Measurements from ENCODE around the gene NETO1.
A peak's percentile ranks its signal among the peaks of the same experiment; 100 is the strongest.

The NETO1 gene

DNA sequence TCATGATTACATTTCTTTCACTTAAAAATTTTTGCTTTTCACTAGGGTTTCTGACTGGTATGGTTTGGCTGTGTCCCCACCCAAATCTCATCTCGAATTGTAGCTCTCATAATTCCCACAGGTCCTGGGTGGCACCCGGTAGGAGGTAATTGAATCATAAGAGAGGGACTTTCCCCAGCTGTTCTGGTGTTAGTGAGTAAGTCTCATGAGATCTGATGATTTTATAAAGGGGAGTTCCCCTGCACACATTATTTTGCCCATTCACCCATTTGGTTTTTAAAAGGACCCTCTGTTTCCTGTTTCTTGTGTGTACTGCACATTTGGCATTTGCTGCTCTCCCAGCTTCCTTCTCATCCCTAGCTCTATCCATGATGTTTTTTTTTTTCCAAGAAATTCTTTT lies 27.8 kb upstream of the NETO1 start:
- H3K27ac ChIP-seq: no peak overlapping the region
- POLR2A ChIA-PET (ENCODE audit: low non-redundant PET): no interaction called here
- CTCF ChIA-PET: no interaction called here

DNA sequence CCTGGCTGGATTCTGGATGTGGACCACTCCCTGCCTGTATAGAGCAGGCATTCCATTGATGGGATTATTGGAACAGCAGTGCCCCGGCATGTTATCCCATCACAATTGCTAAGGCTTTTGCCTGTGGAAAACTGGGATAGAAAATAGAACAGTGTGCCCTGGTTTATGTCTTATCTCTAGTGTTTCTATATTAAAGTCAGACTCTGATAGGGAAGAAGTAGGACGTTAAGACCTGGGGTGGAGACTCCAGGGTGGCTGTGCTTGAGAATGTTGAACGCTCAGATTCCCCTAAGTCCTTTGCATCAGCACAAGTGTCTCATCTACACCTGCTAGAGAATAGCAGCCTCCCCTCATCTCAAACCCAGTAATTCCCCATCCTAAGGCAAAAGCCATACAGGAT lies 10.8 kb upstream of the NETO1 start:
- POLR2A ChIA-PET (ENCODE audit: low non-redundant PET): no interaction called here
- DNase-seq (ENCODE audit: low spot score): no peak
- no peak overlapping the region for H3K27ac ChIP-seq
- TF ChIP-seq, protein P1, sequence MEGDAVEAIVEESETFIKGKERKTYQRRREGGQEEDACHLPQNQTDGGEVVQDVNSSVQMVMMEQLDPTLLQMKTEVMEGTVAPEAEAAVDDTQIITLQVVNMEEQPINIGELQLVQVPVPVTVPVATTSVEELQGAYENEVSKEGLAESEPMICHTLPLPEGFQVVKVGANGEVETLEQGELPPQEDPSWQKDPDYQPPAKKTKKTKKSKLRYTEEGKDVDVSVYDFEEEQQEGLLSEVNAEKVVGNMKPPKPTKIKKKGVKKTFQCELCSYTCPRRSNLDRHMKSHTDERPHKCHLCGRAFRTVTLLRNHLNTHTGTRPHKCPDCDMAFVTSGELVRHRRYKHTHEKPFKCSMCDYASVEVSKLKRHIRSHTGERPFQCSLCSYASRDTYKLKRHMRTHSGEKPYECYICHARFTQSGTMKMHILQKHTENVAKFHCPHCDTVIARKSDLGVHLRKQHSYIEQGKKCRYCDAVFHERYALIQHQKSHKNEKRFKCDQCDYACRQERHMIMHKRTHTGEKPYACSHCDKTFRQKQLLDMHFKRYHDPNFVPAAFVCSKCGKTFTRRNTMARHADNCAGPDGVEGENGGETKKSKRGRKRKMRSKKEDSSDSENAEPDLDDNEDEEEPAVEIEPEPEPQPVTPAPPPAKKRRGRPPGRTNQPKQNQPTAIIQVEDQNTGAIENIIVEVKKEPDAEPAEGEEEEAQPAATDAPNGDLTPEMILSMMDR (conservative IDR thresholded peaks at IDR 0.05; ENCODE audit: low read depth): no peak
- CTCF ChIA-PET: no interaction called here

More for the DNA sequence above, 27.8 kb upstream of the NETO1 start:
- TF ChIP-seq, protein P1 (conservative IDR thresholded peaks at IDR 0.05; ENCODE audit: low read depth): no peak
- DNase-seq (ENCODE audit: low spot score): no peak

DNA sequence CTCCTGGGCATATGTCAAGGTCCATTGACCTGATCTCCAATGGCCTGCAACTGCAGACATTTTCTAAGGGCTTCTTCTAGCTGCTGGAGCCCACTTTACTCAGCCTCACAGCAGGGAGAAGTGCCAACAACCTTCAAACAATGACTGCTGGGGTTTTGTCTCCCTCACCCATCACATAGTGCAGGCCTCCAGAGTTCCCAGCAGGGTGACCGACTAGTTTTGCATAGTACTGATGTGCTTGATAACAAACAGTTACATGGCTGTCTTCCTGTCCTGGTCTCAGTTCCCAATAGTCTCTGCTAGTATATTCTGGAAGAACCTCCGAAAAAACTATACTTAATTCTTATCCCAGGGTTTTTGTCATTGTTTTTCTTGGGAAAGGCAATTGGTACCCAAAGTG lies 10.4 kb upstream of the NETO1 start:
- DNase-seq (ENCODE audit: low spot score): no peak
- TF ChIP-seq, protein P1 (conservative IDR thresholded peaks at IDR 0.05; ENCODE audit: low read depth): no peak
- H3K27ac ChIP-seq: no peak overlapping the region
- CTCF ChIA-PET: no interaction called here
- POLR2A ChIA-PET (ENCODE audit: low non-redundant PET): no interaction called here

DNA sequence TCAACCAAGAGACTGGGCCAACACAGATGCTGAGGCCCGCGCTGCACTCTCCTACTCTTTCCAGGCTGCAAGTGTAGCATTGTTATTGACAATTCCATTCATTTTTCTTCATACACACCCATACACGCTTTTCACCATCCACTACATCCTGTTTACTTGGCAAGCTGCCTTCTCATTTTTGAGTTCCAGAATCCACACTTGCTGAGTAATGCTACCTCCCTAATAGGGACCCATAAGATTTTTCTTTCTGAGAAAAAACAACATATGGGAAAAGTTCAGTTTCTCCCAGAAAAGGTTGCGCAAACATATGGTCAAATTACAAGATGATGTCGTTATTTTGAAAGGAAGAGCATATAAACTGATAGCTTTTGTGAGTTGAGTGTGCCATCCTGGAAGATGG lies 3.3 kb upstream of the NETO1 start:
- peak; percentile 41 for DNase-seq (ENCODE audit: low spot score)
- CTCF ChIA-PET: no interaction called here
- H3K27ac ChIP-seq: no peak overlapping the region
- TF ChIP-seq, protein P1 (conservative IDR thresholded peaks at IDR 0.05; ENCODE audit: low read depth): no peak
- POLR2A ChIA-PET (ENCODE audit: low non-redundant PET): no interaction called here

DNA sequence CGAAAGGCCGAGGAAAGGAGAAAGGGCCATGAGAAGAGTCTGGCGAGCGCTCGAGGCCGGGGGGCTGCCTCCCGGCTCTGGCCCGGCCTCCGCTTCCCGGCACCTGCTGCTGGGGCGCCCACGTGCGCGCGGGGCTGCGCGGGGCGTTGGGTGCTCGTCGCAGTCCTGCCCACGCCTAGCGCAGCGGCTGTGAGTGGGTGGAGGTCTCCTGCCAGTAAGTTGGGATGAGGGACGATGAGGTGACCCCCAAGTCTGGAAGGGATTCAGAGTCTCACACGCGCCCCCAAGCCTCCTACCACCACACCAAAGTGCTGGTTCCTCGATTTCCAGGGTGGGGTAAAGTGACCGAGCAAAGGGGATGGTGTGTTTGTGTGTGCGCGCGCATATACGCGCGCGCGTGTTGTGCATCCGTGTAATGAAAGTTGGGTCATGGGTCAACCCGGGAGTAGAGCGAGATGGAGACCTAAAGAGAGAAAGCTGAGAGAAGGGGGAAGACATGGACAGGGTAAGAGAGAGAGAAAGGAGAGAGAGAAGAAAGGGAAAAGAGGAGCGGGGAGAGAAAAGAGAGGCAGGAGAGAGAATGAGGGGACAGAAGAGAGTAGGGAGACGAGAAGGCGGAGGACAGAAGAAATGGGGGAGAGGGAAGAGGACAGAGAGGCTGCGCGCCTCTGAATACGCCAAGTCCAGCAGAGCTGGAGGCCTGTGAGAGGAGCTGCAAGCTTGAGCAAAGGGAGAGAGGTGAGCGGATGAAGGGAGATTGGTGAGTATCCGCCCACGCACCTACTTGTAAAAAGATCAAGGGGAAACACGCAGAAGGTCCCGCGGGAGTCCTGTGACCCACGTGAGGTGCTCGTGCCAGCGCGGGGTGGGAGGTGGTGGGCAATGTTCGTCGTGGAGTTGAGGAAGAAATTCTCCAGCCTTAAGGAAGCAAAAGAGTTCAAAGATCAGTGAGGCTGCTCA lies 1.7 kb upstream of the NETO1 start:
- H3K27ac ChIP-seq: no peak overlapping the region
- POLR2A ChIA-PET (ENCODE audit: low non-redundant PET): no interaction called here

DNA sequence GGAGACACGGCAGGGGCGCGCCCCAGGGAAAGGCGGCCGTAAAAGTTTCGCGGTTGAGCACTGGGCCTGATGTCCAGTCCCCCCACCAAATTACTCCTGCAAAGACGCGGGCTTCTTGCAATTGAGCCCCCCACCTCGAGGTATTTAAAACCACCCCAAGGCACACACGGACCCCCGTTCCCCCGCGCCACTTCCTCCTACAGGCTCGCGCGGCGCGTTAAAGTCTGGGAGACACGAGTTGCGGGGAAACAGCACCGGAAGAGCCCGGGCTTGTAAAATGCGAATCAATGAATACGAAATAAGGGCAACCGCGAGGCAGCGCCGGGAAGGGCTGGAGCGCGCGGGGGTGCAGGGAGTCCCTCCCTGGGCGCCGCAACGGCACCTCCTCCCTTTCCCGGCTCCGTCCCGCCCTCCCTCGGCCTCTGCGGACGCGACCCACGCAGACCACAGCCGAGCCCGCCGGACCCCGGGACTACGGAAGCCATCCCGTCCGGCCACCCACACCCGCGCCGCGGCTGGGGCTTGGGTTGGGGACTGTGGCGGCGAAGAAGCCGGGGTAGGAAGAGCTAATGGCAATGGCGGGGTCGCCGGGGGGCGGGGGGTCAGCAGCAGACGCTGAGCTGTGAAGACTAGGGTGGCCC lies 918 bp upstream of the NETO1 start:
- CTCF ChIA-PET: no interaction called here
- peak; percentile 4 for DNase-seq (ENCODE audit: low spot score)
- POLR2A ChIA-PET (ENCODE audit: low non-redundant PET): no interaction called here
- TF ChIP-seq, protein P1 (conservative IDR thresholded peaks at IDR 0.05; ENCODE audit: low read depth): no peak
- no peak overlapping the region for H3K27ac ChIP-seq

More for the DNA sequence above, 1.7 kb upstream of the NETO1 start:
- CTCF ChIA-PET: no interaction called here
- DNase-seq (ENCODE audit: low spot score): no peak
- TF ChIP-seq, protein P1 (conservative IDR thresholded peaks at IDR 0.05; ENCODE audit: low read depth): no peak

All from RWPE1 (cell line).